HG03196 (cell line): ENCODE measurements around the gene OTOR.
A peak's percentile ranks its signal among the peaks of the same experiment; 100 is the strongest.

Source experiments
- ATAC-seq: cut with Tn5 transposase; IDR thresholded peaks from one replicate; pipeline ENCODE4 v1.9.1; 2021; ENCODE audit not compliant: unreplicated experiment

OTOR gene, protein sequence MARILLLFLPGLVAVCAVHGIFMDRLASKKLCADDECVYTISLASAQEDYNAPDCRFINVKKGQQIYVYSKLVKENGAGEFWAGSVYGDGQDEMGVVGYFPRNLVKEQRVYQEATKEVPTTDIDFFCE

GRCh38 chr20:16748308-16748900 is at the start of gene OTOR:
OTOR (plus strand) TSS chr20:16748358; CDS start chr20:16748402, 44 bp downstream.
- ATAC-seq = no peak

DNA sequence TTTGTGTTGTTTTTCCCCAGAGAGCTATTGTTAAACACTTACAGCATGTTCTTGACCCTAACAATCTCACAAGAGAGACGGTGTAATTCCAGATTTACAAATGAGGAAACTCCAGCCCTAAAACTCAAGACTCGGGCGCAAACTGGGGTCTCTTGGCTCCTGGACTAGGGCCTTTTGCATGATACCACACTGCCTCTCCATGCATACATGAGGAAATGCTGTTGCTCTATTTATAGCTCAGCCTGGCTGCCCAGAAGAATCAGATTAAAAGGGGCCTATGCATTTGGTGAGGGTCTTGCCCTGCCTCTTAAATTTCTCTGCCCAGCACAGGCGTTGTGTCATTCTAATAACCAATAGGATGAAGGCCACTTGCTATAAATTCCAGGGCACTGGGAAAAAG is 48.9 kb upstream of the OTOR start:
- no peak for ATAC-seq

- no peak for ATAC-seq
Observed at GRCh38 chr20:16701296-16701695, 46.9 kb upstream of the OTOR start.

DNA sequence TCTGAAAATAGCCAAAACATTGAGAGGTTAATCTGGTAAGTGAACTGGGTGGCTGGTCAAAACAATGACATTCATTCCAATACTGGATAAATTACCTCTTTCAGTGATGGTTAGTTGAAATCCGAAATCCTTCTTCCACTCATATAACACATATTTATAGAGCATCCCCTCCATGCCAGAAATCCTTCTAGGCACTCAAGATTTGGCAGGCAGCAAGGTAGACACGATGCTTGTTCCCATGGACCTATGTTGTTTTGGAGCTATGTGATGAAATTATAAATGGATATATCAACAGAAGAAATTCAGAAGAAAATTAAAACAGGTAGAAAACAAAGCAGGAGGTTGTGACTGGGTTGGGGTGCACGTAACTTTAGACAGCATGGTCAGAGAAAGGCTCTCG is 44.6 kb upstream of the OTOR start:
- no peak for ATAC-seq

DNA sequence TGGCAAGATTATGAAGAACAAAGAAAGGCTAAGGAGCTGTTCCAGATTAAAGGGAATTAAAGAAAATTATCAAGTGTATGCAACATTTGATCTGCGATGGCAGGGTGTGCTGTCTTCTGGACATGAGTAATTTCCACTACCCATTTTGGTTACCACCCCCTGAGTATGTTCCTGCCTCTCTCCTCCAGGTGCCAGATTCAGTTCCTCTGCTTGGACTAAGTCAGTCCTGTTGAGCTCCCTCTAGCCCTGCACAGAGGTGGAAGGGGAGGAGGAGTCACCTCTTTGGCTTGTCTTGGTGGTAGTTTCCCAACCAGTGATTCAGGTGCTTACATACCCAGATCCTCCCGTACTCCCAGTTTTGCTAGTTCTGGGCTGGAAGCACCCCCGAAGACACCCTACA is 40.5 kb upstream of the OTOR start:
- ATAC-seq = no peak

- no peak for ATAC-seq
Observed at GRCh38 chr20:16708602-16709001, 39.6 kb upstream of the OTOR start.

DNA sequence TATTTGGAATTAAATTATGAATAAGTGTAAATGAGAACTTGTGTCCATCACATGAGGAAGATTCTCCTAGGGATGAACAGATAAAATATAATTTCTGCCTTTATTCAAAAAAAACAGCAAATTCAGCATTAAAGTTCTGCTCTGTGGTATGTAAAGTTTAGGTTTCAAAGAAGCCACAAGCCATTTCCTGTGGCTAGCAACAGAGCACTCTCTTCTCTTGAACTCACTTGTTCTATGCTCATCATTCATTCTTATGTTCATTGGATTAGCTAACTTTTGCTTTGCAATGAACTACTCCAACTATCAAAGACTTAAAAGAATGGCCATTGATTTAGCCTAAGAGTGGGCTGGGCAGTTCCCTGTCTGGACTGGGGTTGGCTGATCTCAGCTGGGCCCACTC is 39.1 kb upstream of the OTOR start:
- peak; percentile 72 for ATAC-seq

GRCh38 chr20:16710781-16711180 is 37.4 kb upstream of the OTOR start:
- no peak for ATAC-seq

- no peak for ATAC-seq
Observed at GRCh38 chr20:16711661-16712258, 36.4 kb upstream of the OTOR start.

DNA sequence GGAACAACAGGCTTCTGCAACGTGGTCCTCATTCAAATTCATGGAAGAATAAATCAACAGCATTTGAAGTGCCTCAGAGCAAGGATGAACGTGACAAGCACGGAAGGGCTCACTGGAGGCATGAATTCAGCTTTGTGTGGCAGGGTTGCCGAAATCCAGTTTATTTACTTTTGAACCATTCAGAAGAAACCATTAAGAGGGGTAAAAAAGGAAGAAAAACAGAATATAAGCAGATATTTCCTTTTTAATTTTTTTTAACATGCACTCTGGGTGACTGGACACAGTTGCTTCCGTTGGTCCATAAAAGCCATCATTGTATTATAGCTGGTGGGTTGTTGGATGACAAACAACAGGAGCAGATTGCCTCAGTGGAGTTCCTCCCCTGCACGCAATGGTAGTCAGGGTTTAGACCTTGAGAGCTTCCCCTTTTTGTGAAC is 35.6 kb upstream of the OTOR start:
- ATAC-seq = no peak

DNA sequence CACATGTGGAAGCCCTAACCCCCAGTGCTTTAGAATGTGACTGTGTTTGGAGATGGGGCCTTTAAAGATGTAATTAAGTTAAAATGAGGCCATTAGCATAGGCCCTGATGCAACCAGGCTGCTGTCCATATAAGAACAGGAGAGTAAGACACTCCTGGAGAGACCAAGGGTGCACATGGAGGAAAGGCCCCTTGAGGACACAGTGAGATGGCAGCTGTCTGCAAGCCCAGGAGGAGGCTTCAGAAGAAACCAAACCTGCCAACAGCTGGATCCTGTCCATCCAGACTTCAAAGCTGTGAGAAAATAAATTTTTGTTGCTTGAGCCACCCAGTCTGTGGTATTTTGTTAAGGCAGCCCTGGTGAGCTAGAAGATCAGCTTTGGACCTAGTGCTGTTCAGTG is 35.1 kb upstream of the OTOR start:
- no peak for ATAC-seq

DNA sequence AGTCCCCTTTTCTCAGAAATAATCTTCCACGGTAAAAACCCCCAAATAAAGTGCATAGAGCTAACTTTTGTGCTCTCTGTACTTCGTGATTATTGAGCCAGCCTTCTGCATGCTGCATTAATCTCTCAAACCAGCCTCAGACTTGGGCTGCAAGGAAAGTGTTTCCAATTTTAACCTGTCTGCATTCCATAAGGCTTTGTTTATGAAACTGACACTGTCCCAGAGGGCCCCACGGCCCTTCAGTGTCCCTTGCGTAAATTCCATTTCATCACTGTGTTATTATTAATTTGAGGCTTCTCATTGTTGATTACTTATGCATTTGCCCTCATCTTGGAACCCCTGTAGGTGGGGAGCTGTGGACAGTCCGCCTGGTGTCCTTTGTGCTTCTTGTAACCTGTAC is 33.9 kb upstream of the OTOR start:
- ATAC-seq = no peak

DNA sequence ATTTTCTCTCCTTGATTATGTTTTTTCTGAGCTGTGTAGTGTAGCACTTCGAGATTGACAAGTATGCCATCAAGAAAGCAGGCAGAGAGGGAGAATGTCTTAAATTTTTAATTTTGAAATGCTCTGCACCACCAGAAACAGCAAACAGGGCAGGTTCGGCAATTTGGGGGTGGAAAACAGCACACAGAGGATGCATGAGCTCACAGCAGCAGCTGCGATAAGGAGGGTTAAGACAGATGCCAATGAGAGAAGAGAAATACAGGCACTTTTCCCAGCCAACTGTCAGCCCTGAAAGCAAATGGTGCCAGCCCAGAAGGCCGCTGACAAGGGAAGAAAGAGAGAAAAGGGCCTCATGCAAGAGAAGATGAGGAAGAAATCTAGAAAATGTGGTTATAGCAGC is 33.4 kb upstream of the OTOR start:
- no peak for ATAC-seq

DNA sequence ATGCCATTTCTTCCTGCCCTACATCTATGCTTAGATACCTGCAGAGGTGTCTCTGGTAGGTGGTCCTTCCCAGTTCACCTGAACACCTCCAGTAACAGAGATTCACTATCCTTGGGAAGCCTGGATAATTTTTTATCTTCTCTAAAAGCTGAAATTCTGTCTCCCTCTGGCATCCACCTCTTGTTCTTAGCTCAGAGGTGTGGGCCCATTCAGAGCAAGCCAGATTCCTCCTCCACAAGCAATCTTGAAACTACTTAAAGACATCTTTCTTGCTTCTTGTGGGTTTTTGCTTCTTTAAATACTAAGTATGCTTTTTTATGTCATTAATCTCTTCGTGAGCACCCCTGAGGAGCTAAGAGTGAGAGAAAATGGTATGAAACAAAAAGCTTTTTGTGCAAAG is 28.7 kb upstream of the OTOR start:
- no peak for ATAC-seq

DNA sequence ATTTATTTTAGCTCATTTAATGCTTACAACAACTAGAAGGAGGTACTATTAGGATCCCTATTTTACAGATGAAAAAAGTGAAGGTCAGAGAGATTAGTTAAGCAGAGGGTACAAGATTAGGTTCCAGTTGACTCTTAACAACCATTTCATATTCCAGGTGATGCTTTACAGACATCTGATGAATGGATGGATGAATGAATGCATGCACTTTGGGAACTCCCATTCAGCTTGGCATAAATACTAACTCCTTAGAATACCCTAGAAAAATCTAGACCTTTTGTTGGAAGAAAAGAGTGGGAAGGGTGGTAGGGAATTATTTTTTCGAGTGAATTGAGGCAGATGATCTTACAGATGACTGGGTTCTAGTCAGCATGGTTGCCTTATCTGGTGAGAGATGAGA is 19.1 kb upstream of the OTOR start:
- ATAC-seq = no peak

GRCh38 chr20:16729565-16730460 is 18.3 kb upstream of the OTOR start, which contains the start of gene SNRPB2:
SNRPB2 (plus strand) TSS chr20:16730026; CDS start chr20:16731703, 1,677 bp downstream.
- peak; percentile 99 for ATAC-seq

DNA sequence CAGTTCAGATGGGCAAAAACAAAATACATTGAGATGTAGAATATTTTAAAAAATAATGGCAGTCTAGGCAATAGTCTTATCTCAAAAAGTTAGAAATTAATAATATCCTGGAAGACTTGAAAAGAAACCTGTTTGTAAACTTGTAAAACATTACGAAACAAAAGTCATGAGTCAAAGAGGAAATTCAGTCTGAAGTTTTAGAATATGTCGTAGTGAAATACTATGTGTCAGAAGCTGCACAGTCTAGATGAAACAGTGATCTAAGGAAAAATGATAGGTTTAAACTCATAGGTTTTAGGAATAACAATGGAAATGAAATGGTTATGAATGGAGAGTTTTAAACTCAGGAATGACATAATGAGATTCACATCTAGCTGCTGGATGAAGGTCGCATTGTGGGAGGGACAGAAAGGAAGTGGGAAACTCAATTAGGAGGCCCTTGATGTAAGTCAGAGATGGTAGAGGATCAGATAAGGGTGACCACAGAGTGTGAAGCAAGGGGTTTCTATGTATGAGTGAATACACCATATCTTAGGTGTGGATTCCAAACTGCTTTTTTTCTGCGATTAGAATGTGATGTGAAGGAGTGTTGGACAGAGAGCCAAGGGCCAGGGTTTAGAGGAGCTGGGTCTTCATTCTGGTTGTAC is 15.5 kb upstream of the OTOR start:
- no peak for ATAC-seq

- no peak for ATAC-seq
Observed at GRCh38 chr20:16740365-16741072, 7.6 kb upstream of the OTOR start.

GRCh38 chr20:16744178-16744807 is 3.9 kb upstream of the OTOR start:
- ATAC-seq = no peak

DNA sequence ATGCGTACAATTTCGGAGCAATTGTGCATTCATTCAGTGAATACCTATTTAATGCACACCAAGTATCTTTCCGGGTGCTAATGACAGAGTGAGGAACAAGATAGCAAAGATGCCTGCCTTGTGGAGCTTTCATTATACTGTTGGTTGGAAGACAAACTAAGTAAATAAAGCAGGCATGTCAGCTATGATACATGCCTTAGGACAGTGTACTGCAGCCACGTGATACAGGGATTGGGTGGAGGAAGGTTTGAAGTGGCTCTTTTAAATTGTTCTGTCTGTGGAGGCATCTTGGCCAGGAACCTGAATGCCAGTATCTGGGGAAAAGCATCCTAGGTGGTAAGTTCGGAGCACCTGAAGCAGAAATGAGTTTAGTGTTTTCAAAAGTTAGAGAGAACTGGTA is 3.0 kb upstream of the OTOR start:
- no peak for ATAC-seq
